GM19193 (cell line): ENCODE results near the gene AKR7A2.

Source experiments
- POLR2A ChIP-seq: IDR thresholded peaks from 4 replicates; pipeline ENCODE4 v1.6.1; 2011; ENCODE audit not compliant: insufficient read depth, insufficient read length; ENCODE audit errors: extremely low read depth

Gene AKR7A2

DNA sequence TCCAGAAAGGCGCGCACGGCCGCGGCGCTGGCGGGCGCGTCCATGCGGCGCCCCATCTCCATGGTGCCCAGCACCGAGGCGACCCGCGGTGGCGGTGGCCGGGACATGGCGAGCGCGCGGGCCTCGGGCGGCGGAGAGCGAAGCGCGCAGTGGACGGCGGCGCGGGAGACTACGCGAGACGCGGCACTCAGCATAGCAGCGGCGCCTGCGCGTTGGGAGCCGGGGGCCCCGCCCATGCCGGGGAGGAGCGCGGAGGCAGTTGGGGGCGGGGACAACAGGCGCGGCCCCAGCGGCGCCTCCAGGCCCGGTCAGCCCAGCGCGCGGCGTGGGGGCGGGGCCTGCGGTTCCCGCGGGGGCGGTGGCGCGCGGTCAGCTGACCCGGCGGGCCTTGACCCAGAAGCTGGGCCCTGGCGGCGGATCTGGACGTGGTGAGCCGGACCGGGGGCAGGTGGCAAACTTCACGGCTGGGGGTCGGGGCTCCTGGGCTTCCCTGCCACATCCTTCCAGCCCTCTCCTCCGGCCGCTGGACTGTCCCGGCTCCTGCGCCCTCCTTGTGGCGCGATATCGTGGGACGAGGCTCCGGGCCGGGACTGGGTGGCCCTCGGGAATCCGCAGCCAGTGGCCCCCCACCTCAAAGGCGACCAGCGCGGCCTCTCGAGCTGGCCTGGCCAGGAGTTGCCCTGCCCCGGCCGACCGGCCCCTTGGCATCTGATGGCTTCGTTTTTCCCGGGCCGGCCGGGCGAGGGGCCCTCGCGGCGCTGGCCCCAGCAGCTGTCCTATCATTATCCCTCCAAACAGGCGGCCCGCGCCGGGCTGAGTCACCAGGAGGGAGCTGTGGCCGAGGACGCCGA lies at the start of gene AKR7A2, which contains the start of gene SLC66A1:
Gene AKR7A2 (minus strand): TSS at position 214 of the 851 bp plus-strand sequence. CDS start 20 bp downstream, at position 194.
Gene SLC66A1 (plus strand): TSS at position 396 of the 851 bp plus-strand sequence. CDS start 5,352 bp downstream, outside the sequence.
- TF ChIP-seq POLR2A = peak; percentile 79

DNA sequence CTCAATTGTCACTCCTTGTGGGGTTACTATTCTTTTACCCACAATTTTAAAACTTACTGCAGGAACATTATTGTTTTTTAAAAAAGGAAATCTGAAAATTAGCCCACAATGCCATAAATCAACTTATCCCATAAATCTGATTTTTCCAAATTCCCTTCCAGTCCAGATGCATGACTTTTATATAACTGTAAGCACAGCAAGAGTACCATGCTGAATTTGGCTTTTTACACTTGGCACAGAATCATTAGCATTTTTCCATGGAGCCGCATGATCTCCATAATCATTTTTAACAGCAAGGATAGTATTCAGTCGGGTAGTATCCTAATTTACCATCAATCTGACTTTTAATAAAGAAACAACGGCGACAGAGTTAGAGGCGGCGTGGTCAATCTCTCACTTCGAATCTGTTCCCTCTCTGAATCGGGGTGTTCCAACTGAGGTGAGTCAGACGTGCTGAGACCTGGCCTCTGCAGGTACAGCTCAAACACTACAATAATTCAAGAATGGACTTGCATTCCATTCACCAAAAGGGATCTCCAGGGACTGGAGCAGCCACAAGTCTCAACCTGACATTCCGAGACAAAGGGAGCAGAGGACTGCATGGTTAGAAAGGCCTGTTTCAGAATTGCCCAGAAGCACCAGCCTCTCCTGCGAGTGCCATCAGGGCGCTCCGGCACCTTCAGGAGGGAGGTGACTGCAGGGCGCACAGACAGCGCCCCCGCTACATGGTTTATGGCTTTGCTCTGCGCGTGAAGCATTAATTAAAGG lies 49.1 kb upstream of the AKR7A2 start:
- TF ChIP-seq POLR2A = no peak

DNA sequence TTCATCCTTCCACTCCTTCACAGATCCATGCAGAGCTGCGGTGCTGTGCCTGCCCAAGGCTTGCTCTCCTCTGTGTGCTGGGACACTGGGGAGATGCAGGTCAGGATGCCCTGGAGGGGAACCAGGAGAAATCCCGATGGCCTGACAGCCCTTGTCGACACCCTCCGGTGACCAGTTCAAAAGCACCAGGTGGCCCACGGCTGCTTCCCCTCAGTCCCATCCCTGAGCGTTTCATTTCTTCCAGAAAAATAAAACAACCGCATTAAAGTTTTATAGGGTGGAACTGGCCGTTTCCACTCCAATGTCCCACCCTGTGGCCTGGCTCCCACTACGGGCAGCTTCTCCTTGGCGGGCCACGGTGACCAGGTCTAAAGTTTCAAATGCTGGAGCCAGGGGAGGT lies 48.5 kb upstream of the AKR7A2 start:
- no peak for TF ChIP-seq POLR2A

- no peak for TF ChIP-seq POLR2A
These were observed 48.1 kb upstream of the AKR7A2 start for GRCh38 chr1:19360016-19360415.

DNA sequence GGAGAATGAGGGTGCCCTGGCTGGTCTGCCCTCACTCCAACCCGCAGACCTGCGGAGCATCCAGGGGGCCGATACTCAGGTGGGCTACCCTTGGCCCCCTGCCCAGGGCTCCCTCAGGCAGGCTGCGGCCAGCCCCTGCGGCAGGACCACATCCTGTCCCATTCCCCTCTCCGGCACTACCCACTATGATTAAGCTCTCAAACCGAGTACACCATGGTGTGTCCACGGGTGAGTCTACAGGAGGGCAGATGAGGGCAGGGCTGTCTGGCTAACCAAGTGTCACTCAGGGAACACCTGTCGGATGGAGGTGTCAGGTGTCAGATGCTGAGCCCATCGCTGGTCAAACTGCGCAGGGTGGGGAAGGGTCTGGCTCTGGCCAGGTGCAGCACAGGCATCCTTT lies 47.4 kb upstream of the AKR7A2 start:
- TF ChIP-seq POLR2A = no peak

DNA sequence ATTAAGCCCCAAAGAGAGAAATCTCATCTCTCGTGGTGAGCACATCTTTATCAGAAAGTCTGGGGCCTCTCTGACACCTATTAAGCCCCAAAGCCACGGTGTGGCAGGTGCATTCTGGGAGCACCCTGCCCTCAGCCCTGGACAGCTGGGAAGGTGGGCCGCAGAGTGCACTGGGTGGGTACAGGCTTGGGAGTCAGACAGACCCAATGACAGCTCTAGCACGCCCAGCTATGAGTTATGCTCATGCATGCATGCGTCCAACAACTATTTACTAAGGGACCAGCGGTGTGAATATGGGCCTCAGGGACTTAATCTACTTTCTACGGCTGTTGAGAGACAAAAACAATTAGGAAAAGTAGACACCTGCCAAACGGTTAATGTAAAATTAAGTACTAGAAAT lies 46.8 kb upstream of the AKR7A2 start:
- TF ChIP-seq POLR2A = no peak

- no peak for TF ChIP-seq POLR2A
These were observed 45.5 kb upstream of the AKR7A2 start for GRCh38 chr1:19357299-19357986.

DNA sequence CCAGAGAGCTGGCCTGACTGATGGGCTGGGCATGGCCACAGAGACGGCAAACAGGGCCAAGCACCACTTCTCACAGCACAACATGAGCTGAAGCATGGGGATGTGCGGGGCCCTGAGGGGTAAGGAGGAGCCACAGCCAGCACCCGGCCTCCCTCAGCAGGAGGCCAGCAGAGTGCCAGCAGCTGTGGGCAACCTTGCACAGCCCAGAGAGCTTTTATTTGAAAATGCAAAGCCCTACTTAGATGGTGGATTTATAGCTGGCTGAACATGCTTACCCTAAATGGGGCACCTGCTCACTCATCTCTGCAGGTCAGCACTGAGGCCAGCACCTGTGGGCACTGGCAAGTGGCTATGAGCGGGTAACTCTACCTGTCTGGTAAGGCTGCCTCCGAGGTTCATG lies 44.3 kb upstream of the AKR7A2 start:
- TF ChIP-seq POLR2A = no peak

GRCh38 chr1:19354531-19354981 lies 42.6 kb upstream of the AKR7A2 start:
- no peak for TF ChIP-seq POLR2A

DNA sequence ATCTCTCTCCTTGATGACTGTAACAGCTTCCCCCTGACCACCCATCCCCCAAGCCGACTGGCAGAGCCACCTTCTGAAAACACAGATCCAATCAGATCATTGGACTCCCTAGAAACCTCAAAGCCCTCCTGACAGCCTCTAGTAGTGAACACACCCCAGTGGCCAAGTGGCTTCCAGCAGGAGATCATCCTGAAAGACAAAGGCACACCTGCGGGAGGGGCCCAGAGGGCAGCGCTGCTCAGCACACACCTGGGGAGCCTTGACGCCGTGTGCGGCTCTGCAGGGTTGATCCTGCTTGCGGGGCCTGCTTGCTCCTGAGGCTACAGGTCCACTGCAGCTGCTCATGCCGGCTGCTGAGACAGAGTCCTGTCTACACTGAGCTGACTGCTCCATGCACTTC lies 41.7 kb upstream of the AKR7A2 start:
- no peak for TF ChIP-seq POLR2A

GRCh38 chr1:19352839-19353238 lies 40.9 kb upstream of the AKR7A2 start:
- TF ChIP-seq POLR2A = no peak

GRCh38 chr1:19351873-19352272 lies 39.9 kb upstream of the AKR7A2 start:
- TF ChIP-seq POLR2A = no peak

GRCh38 chr1:19350566-19350965 lies 38.6 kb upstream of the AKR7A2 start:
- no peak for TF ChIP-seq POLR2A

GRCh38 chr1:19349999-19350398 lies 38.1 kb upstream of the AKR7A2 start:
- no peak for TF ChIP-seq POLR2A
